LNCaP clone FGC (cell line): ENCODE measurements around the gene CYP1A2.

Source experiments
- DNase-seq: peaks from one replicate; pipeline ENCODE4 v3.0.0-alpha.2; 2011; ENCODE audit warnings: low read depth
- H3K4me3 ChIP-seq: 2 replicates; pipeline ENCODE4 v1.5.1; 2011; ENCODE audit warnings: mild to moderate bottlenecking, low read depth, low read length, control low read depth
- CTCF ChIP-seq: IDR thresholded peaks from 2 replicates; pipeline ENCODE4 v1.5.1; 2012; ENCODE audit warnings: mild to moderate bottlenecking; ENCODE audit not compliant: control insufficient read depth, insufficient read depth; ENCODE audit errors: extremely low read depth

Gene CYP1A2

GRCh38 chr15:74794970-74795349, 46.3 kb downstream of the CYP1A2 start:
- DNase-seq: no peak
- no peak for TF ChIP-seq CTCF

GRCh38 chr15:74795966-74796625, 47.5 kb downstream of the CYP1A2 start:
- no peak for DNase-seq
- TF ChIP-seq CTCF: no peak
- no peak overlapping the region for H3K4me3 ChIP-seq

More at GRCh38 chr15:74794970-74795349, 46.3 kb downstream of the CYP1A2 start:
- H3K4me3 ChIP-seq: no peak overlapping the region

GRCh38 chr15:74798388-74799254, 50.0 kb downstream of the CYP1A2 start:
- peak; percentile 29 for TF ChIP-seq CTCF
- no peak for DNase-seq

GRCh38 chr15:74799255-74799855, 50.7 kb downstream of the CYP1A2 start:
- no peak for DNase-seq
- no peak for TF ChIP-seq CTCF
- H3K4me3 ChIP-seq: no peak overlapping the region

More at GRCh38 chr15:74798388-74799254, 50.0 kb downstream of the CYP1A2 start:
- H3K4me3 ChIP-seq: no peak overlapping the region

- TF ChIP-seq CTCF: peak; percentile 98
- DNase-seq: no peak
- no peak overlapping the region for H3K4me3 ChIP-seq
These were observed 51.4 kb downstream of the CYP1A2 start for GRCh38 chr15:74799856-74800558.

- no peak for DNase-seq
- no peak for TF ChIP-seq CTCF
- no peak overlapping the region for H3K4me3 ChIP-seq
These were observed 52.0 kb downstream of the CYP1A2 start for GRCh38 chr15:74800559-74801094.
